Epithelial cell of esophagus (primary cell): ENCODE data around the gene BLNK.

Experiments used
- DNase-seq: peaks from one replicate; pipeline ENCODE4 v3.0.0; 2010; ENCODE audit warnings: low read depth
- H3K4me3 ChIP-seq: 2 replicates; pipeline ENCODE4 v1.5.1; 2011; ENCODE audit warnings: mild to moderate bottlenecking, low read length, control low read depth
- CTCF ChIP-seq: IDR thresholded peaks from 2 replicates; pipeline ENCODE4 v1.5.1; 2011; ENCODE audit warnings: low read depth, mild to moderate bottlenecking, low read length, control low read depth, inconsistent platforms; ENCODE audit not compliant: insufficient read depth; ENCODE audit errors: missing control alignments

The BLNK gene

GRCh38 chr10:96217711-96218110 is 53.7 kb downstream of the BLNK start:
- no peak for DNase-seq
- H3K4me3 ChIP-seq: no peak overlapping the region
- TF ChIP-seq CTCF: no peak

GRCh38 chr10:96216775-96217174 is 54.6 kb downstream of the BLNK start:
- no peak for DNase-seq
- TF ChIP-seq CTCF: no peak
- H3K4me3 ChIP-seq: no peak overlapping the region

- DNase-seq: no peak
- TF ChIP-seq CTCF: no peak
- no peak overlapping the region for H3K4me3 ChIP-seq
Observed at GRCh38 chr10:96212911-96213310, 58.5 kb downstream of the BLNK start.

DNA sequence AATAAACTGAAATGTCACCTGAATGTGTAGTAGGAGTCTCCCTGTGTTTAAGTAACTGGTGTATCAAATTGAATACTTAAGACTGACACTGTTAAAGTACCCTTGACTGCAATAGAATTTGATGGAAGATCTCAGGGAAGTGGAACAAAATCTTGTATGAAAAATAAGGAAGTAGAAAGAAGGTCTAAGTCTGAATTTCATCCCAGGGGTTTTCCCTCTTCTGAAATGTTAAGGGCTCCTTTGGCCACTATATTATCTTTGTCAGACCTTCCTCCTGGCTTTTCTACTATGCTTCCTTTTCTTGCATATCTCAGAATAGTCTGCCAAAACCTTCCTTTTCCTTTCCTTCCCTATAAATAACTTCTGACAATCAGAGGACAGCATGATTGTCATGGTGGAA is 59.6 kb downstream of the BLNK start:
- no peak for DNase-seq
- TF ChIP-seq CTCF: no peak
- H3K4me3 ChIP-seq: no peak overlapping the region

- H3K4me3 ChIP-seq: no peak overlapping the region
- TF ChIP-seq CTCF: no peak
- DNase-seq: no peak
Observed at GRCh38 chr10:96208946-96209345, 62.4 kb downstream of the BLNK start.

DNA sequence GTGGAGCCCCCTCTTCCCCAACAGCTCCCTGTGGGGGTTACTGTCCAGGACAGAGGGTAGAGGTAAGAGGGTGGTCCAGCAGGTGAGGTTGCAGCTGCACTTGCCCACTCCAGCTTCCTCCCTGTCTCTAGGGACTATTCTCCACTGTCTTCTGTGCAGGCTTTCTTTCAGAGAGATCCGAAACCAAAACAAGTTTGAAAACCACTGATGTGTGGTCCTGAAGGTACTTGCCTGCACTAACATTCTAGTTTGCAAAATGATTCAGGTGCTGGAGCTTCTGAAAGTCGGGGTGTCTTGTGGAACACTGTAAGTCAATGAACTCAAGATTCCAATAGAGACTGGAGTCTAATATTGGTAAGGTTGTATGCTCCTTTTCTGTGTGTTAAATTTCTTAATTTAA is 63.1 kb downstream of the BLNK start:
- no peak for TF ChIP-seq CTCF
- DNase-seq: no peak
- H3K4me3 ChIP-seq: no peak overlapping the region

DNA sequence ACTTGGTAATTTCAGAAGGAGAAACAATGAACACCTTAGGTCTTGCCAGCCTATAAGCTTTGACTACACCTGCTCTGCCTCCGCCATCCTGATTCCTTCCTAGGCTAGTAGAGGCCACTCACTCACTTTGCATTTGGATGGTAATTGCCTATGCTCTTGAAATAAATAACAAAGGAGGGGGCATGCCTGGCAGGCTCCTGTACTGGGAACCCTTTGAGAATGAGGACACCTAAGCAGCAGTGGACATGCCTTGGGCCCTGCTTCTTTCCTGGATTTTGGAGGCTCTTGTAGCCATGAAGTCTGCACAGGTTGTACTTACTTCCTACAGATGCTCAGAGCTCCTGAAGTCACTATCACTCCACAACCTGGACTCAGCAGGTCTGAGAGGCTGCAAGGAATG is 65.8 kb downstream of the BLNK start:
- no peak overlapping the region for H3K4me3 ChIP-seq
- no peak for TF ChIP-seq CTCF
- no peak for DNase-seq
